Measurements from ENCODE around the gene TNFRSF1B.

Gene TNFRSF1B

DNA sequence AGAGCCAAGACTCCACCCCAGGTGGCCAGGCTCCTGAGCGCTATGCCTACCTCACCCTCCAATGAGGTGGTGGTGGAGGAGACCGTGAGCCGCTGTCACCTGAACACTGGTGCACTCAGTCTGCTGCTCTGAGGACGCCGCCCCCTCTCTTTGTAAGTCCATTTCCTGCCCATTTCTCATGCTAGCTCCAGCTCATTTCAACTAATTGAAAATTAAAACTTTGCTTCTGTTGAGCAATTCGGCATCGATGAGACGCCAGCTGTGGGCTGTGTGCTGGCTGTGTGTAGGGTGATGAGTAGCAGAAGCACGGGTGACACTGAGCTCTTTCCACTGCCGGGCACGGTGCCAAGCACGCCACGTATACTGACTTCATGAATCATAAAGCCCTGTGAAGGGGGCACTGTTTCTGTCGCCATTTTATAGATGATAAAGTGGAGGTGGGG is 11.2 kb downstream of the TNFRSF1B start:
- Histone ChIP-seq H2AFZ (ENCODE audit: low read length) (no peak overlapping the region), H3K9ac (ENCODE audit: low read depth, low read length, poor library complexity) (no peak overlapping the region), H3K36me3 (replicated peaks in 1 of 2; ENCODE audit: control insufficient read depth in 2 of 2, insufficient read depth in 2 of 2, low read length in 2 of 2) (no peaks in the 10 kb centered on the region), H3K79me1 (ENCODE audit: low read depth, low read length) (no peaks in the 10 kb centered on the region), H3K18ac (ENCODE audit: low read length) (peak overlapping the region; percentile 54), H3K14ac (ENCODE audit: low read length) (no peak overlapping the region), H2BK5ac (ENCODE audit: low read length) (no peak overlapping the region), H2BK15ac (ENCODE audit: low read length) (peak overlapping the region; percentile 23), H4K91ac (ENCODE audit: low read depth, low read length, poor library complexity) (no peak overlapping the region), H3K4ac (ENCODE audit: low read length) (no peak overlapping the region), H3K27ac (replicated peaks; ENCODE audit: low read length) (no peak overlapping the region), H3K4me2 (ENCODE audit: insufficient read depth, low read length, poor library complexity, severe bottlenecking) (no peak overlapping the region), H3K27me3 (ENCODE audit: control insufficient read depth in 3 of 3, insufficient read depth in 3 of 3, low read depth in 1 of 3, low read length in 3 of 3) (no peaks in the 10 kb centered on the region), H3K23ac (ENCODE audit: low read depth, low read length, poor library complexity) (no peak overlapping the region), H2BK120ac (ENCODE audit: low read depth, low read length) (peak overlapping the region; percentile 56), H2BK12ac (ENCODE audit: low read length) (no peak overlapping the region), H4K8ac (ENCODE audit: low read depth, low read length) (no peak overlapping the region), H3K4me1 (ENCODE audit: control insufficient read depth in 2 of 2, insufficient read depth in 1 of 2, low read depth in 1 of 2, low read length in 2 of 2) (peaks cover 19 to 30% of the 10 kb centered on the region in 2 donors), H3K4me3 (ENCODE audit: low read length in 2 of 2) (no peak overlapping the region), H3K9me3 (replicated peaks in 1 of 2; ENCODE audit: control insufficient read depth in 2 of 2, insufficient read depth in 1 of 2, low read depth in 1 of 2, low read length in 2 of 2) (peaks cover 0 to 1% of the 10 kb centered on the region in 2 donors), H2AK5ac (ENCODE audit: low read depth, low read length) (peak overlapping the region; percentile 77)
- no CpG with 5 or more reads among the region's 14 CpGs for WGBS, 2 donors (ENCODE audit: extremely low coverage in 2 of 2, insufficient read length in 2 of 2, insufficient replicate concordance in 1 of 2)
- DNase-seq (ENCODE audit: low spot score) = no peak

DNA sequence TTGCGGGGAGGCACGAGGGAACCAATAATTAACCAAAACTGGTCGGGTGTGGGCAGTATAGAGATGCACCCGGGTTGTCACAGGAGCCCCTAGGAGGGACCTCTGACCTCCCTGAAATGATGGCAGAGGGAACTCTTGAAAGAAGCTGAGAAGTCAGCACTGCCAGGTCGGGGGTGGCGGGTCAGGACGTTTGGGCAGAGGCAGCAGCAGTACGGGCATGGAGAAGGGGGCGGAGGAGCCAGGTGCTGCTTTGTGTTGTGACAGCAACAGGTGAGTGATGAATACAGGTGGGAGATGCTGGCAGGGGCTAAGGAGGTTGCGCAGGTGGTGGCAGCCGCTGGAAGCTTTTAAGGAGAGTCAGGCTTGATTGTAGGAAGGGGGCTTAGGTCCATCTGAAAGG is 11.7 kb downstream of the TNFRSF1B start:
- Histone ChIP-seq H2BK15ac (ENCODE audit: low read length) (peak overlapping the region; percentile 39), H4K91ac (ENCODE audit: low read depth, low read length, poor library complexity) (no peak overlapping the region), H3K36me3 (replicated peaks in 1 of 2; ENCODE audit: control insufficient read depth in 2 of 2, insufficient read depth in 2 of 2, low read length in 2 of 2) (no peaks in the 10 kb centered on the region), H3K4me1 (ENCODE audit: control insufficient read depth in 2 of 2, insufficient read depth in 1 of 2, low read depth in 1 of 2, low read length in 2 of 2) (peaks cover 19 to 30% of the 10 kb centered on the region in 2 donors), H2BK120ac (ENCODE audit: low read depth, low read length) (peak overlapping the region; percentile 56), H3K14ac (ENCODE audit: low read length) (no peak overlapping the region), H2BK5ac (ENCODE audit: low read length) (no peak overlapping the region), H3K4me3 (ENCODE audit: low read length in 2 of 2) (no peak overlapping the region), H3K9me3 (replicated peaks in 1 of 2; ENCODE audit: control insufficient read depth in 2 of 2, insufficient read depth in 1 of 2, low read depth in 1 of 2, low read length in 2 of 2) (peaks cover 0 to 1% of the 10 kb centered on the region in 2 donors), H3K27me3 (ENCODE audit: control insufficient read depth in 3 of 3, insufficient read depth in 3 of 3, low read depth in 1 of 3, low read length in 3 of 3) (no peaks in the 10 kb centered on the region), H3K23ac (ENCODE audit: low read depth, low read length, poor library complexity) (no peak overlapping the region), H3K4ac (ENCODE audit: low read length) (no peak overlapping the region), H2AFZ (ENCODE audit: low read length) (peak overlapping the region; percentile 68), H2BK12ac (ENCODE audit: low read length) (no peak overlapping the region), H3K79me1 (ENCODE audit: low read depth, low read length) (no peaks in the 10 kb centered on the region), H4K8ac (ENCODE audit: low read depth, low read length) (no peak overlapping the region), H3K27ac (replicated peaks; ENCODE audit: low read length) (no peak overlapping the region), H2AK5ac (ENCODE audit: low read depth, low read length) (peak overlapping the region; percentile 66), H3K9ac (ENCODE audit: low read depth, low read length, poor library complexity) (no peak overlapping the region), H3K18ac (ENCODE audit: low read length) (peak overlapping the region; percentile 15), H3K4me2 (ENCODE audit: insufficient read depth, low read length, poor library complexity, severe bottlenecking) (no peak overlapping the region)
- DNase-seq (ENCODE audit: low spot score) = no peak
- no CpG with 5 or more reads among the region's 11 CpGs for WGBS, 2 donors (ENCODE audit: extremely low coverage in 2 of 2, insufficient read length in 2 of 2, insufficient replicate concordance in 1 of 2)

DNA sequence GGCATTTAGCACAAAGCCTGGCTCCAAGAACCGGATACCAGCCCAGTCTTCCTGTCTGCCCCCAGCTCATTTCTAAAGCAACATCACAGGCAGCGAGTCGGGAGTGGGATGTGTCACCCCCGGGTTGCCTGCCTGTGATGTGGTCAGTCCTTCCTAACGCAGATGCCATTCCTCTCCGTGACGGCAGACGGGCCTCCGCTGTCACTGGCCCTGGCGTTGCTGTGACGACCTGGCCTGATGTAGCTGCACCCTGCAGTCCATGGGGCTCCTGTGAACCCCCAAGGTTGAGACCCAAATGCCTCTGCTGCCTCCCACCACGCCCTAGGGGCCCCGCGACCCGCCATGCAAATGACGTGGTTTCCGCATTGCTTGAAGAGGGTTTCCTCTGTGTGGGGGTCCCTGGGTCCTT is 12.3 kb downstream of the TNFRSF1B start:
- no peak overlapping the region for H3K23ac ChIP-seq (ENCODE audit: low read depth, low read length, poor library complexity)
- no CpG with 5 or more reads among the region's 17 CpGs for WGBS, 2 donors (ENCODE audit: extremely low coverage in 2 of 2, insufficient read length in 2 of 2, insufficient replicate concordance in 1 of 2)

DNA sequence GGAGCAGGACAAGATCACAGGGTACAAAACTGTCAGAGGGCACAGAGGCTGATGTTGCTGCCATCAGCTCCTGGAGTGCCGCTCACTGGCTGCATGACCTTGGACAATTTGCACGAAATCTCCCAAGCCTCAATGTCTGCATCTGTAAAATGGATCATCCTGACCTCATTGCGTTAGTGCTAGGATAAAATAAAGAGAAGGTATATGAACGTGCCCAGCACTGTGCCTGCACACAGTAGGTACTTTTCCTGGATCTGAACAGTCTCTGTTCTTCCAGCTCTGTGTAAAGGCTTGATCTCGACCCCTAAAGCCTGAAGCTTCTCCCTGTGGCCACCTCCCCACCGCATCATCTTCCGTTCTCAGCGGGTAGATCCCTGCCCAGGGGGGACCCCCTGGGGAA is 12.9 kb downstream of the TNFRSF1B start:
- no peaks in the 10 kb centered on the region for H3K36me3 ChIP-seq (replicated peaks in 1 of 2; ENCODE audit: control insufficient read depth in 2 of 2, insufficient read depth in 2 of 2, low read length in 2 of 2)
- H3K23ac ChIP-seq (ENCODE audit: low read depth, low read length, poor library complexity) = no peak overlapping the region
- H4K91ac ChIP-seq (ENCODE audit: low read depth, low read length, poor library complexity) = no peak overlapping the region
- no peak overlapping the region for H3K14ac ChIP-seq (ENCODE audit: low read length)
- H2AK5ac ChIP-seq (ENCODE audit: low read depth, low read length) = peak overlapping the region; percentile 66
- no peak overlapping the region for H3K4me2 ChIP-seq (ENCODE audit: insufficient read depth, low read length, poor library complexity, severe bottlenecking)
- H2BK120ac ChIP-seq (ENCODE audit: low read depth, low read length) = peak overlapping the region; percentile 56
- H2BK15ac ChIP-seq (ENCODE audit: low read length) = no peak overlapping the region
- peaks cover 0 to 1% of the 10 kb centered on the region in 2 donors for H3K9me3 ChIP-seq (replicated peaks in 1 of 2; ENCODE audit: control insufficient read depth in 2 of 2, insufficient read depth in 1 of 2, low read depth in 1 of 2, low read length in 2 of 2)
- H2BK5ac ChIP-seq (ENCODE audit: low read length) = no peak overlapping the region
- peak overlapping the region; percentile 73 for H3K18ac ChIP-seq (ENCODE audit: low read length)
- H3K4me3 ChIP-seq (ENCODE audit: low read length in 2 of 2) = no peak overlapping the region
- H3K27ac ChIP-seq (replicated peaks; ENCODE audit: low read length) = no peak overlapping the region
- H3K79me1 ChIP-seq (ENCODE audit: low read depth, low read length) = no peaks in the 10 kb centered on the region
- peaks cover 23 to 35% of the 10 kb centered on the region in 2 donors for H3K4me1 ChIP-seq (ENCODE audit: control insufficient read depth in 2 of 2, insufficient read depth in 1 of 2, low read depth in 1 of 2, low read length in 2 of 2)
- no peak overlapping the region for H4K8ac ChIP-seq (ENCODE audit: low read depth, low read length)
- H3K4ac ChIP-seq (ENCODE audit: low read length) = no peak overlapping the region
- no CpG with 5 or more reads among the region's 8 CpGs for WGBS, 2 donors (ENCODE audit: extremely low coverage in 2 of 2, insufficient read length in 2 of 2, insufficient replicate concordance in 1 of 2)
- H2BK12ac ChIP-seq (ENCODE audit: low read length) = no peak overlapping the region
- H3K27me3 ChIP-seq (ENCODE audit: control insufficient read depth in 3 of 3, insufficient read depth in 3 of 3, low read depth in 1 of 3, low read length in 3 of 3) = no peaks in the 10 kb centered on the region
- no peak overlapping the region for H3K9ac ChIP-seq (ENCODE audit: low read depth, low read length, poor library complexity)
- DNase-seq (ENCODE audit: low spot score) = no peak
- H2AFZ ChIP-seq (ENCODE audit: low read length) = no peak overlapping the region

More for the DNA sequence above, 12.3 kb downstream of the TNFRSF1B start:
- H2AK5ac ChIP-seq (ENCODE audit: low read depth, low read length) = peak overlapping the region; percentile 66
- no peak overlapping the region for H3K4ac ChIP-seq (ENCODE audit: low read length)
- H3K36me3 ChIP-seq (replicated peaks in 1 of 2; ENCODE audit: control insufficient read depth in 2 of 2, insufficient read depth in 2 of 2, low read length in 2 of 2) = no peaks in the 10 kb centered on the region
- H2AFZ ChIP-seq (ENCODE audit: low read length) = peak overlapping the region; percentile 68
- H2BK15ac ChIP-seq (ENCODE audit: low read length) = peak overlapping the region; percentile 39
- H3K4me3 ChIP-seq (ENCODE audit: low read length in 2 of 2) = no peak overlapping the region
- peaks cover 0 to 1% of the 10 kb centered on the region in 2 donors for H3K9me3 ChIP-seq (replicated peaks in 1 of 2; ENCODE audit: control insufficient read depth in 2 of 2, insufficient read depth in 1 of 2, low read depth in 1 of 2, low read length in 2 of 2)
- H2BK120ac ChIP-seq (ENCODE audit: low read depth, low read length) = peak overlapping the region; percentile 56
- no peaks in the 10 kb centered on the region for H3K27me3 ChIP-seq (ENCODE audit: control insufficient read depth in 3 of 3, insufficient read depth in 3 of 3, low read depth in 1 of 3, low read length in 3 of 3)
- peaks cover 21 to 33% of the 10 kb centered on the region in 2 donors for H3K4me1 ChIP-seq (ENCODE audit: control insufficient read depth in 2 of 2, insufficient read depth in 1 of 2, low read depth in 1 of 2, low read length in 2 of 2)
- no peak overlapping the region for H3K4me2 ChIP-seq (ENCODE audit: insufficient read depth, low read length, poor library complexity, severe bottlenecking)
- peak overlapping the region; percentile 73 for H3K18ac ChIP-seq (ENCODE audit: low read length)
- DNase-seq (ENCODE audit: low spot score) = no peak
- no peaks in the 10 kb centered on the region for H3K79me1 ChIP-seq (ENCODE audit: low read depth, low read length)
- H2BK12ac ChIP-seq (ENCODE audit: low read length) = no peak overlapping the region
- H3K27ac ChIP-seq (replicated peaks; ENCODE audit: low read length) = no peak overlapping the region
- H4K8ac ChIP-seq (ENCODE audit: low read depth, low read length) = no peak overlapping the region
- peak overlapping the region; percentile 13 for H3K9ac ChIP-seq (ENCODE audit: low read depth, low read length, poor library complexity)
- H2BK5ac ChIP-seq (ENCODE audit: low read length) = peak overlapping the region; percentile 50
- H4K91ac ChIP-seq (ENCODE audit: low read depth, low read length, poor library complexity) = no peak overlapping the region
- H3K14ac ChIP-seq (ENCODE audit: low read length) = no peak overlapping the region

Data from neuronal stem cell (in vitro differentiated cells).